Neural progenitor cell (in vitro differentiated cells): ENCODE results near the gene TAB2. TPM values are rescaled to one million over a fixed set of nuclear protein-coding genes. Genes with fewer than 3 reads are reported as not detected.

Experiments
- DNase-seq: peaks from one replicate; pipeline ENCODE4 v3.0.0-alpha.2; 2016; ENCODE audit warnings: low spot score
- H2AFZ ChIP-seq: fragments of 200-600 bp; sonication (generic); replicated peaks from 2 replicates; pipeline ENCODE4 v1.6.1; 2016; ENCODE audit warnings: antibody characterized with exemption
- H3F3A ChIP-seq: fragments of 200-600 bp; sonication (generic); 2 replicates; pipeline ENCODE4 v1.6.1; 2016; ENCODE audit warnings: antibody characterized with exemption, low read depth
- H3K27ac ChIP-seq: fragments of 200-600 bp; sonication (generic); 2 replicates; pipeline ENCODE4 v1.5.1; 2016; ENCODE audit warnings: mild to moderate bottlenecking
- H3K27me3 ChIP-seq: fragments of 200-600 bp; sonication (generic); 2 replicates; pipeline ENCODE4 v1.6.1; 2016; ENCODE audit warnings: mild to moderate bottlenecking, moderate library complexity
- H3K36me3 ChIP-seq: fragments of 200-600 bp; sonication (generic); 2 replicates; pipeline ENCODE4 v1.5.1; 2016
- H3K4me1 ChIP-seq: fragments of 200-600 bp; sonication (generic); 2 replicates; pipeline ENCODE4 v1.6.1; 2016; ENCODE audit warnings: mixed run types
- H3K4me2 ChIP-seq: fragments of 200-600 bp; sonication (generic); 2 replicates; pipeline ENCODE4 v1.6.1; 2016
- H3K4me3 ChIP-seq: fragments of 200-600 bp; sonication (generic); 2 replicates; pipeline ENCODE4 v1.5.1; 2016
- H3K79me2 ChIP-seq: fragments of 200-600 bp; sonication (generic); 2 replicates; pipeline ENCODE4 v1.6.1; 2016; ENCODE audit warnings: low read depth
- H3K9ac ChIP-seq: fragments of 200-600 bp; sonication (generic); 2 replicates; pipeline ENCODE4 v1.6.1; 2016
- H3K9me3 ChIP-seq: fragments of 200-600 bp; sonication (generic); 2 replicates; pipeline ENCODE4 v1.5.1; 2016; ENCODE audit warnings: low read depth
- H4K20me1 ChIP-seq: fragments of 200-600 bp; sonication (generic); 2 replicates; pipeline ENCODE4 v1.6.1; 2016; ENCODE audit warnings: low read depth
- H3K27ac Mint-ChIP-seq: 3 replicates; pipeline ENCODE4 v1.8.0; 2021; ENCODE audit warnings: mixed read lengths
- H3K27me3 Mint-ChIP-seq: 2 replicates; pipeline ENCODE4 v1.8.0; 2022; ENCODE audit warnings: low read depth, mild to moderate bottlenecking, inconsistent platforms, moderate library complexity, mixed read lengths; ENCODE audit not compliant: insufficient read depth
- H3K36me3 Mint-ChIP-seq: 3 replicates; pipeline ENCODE4 v1.8.0; 2021; ENCODE audit warnings: mixed read lengths
- H3K4me1 Mint-ChIP-seq: 3 replicates; pipeline ENCODE4 v1.8.0; 2021; ENCODE audit warnings: mixed read lengths
- H3K4me3 Mint-ChIP-seq: 3 replicates; pipeline ENCODE4 v1.8.0; 2021; ENCODE audit warnings: mild to moderate bottlenecking, moderate library complexity, mixed read lengths
- H3K9me3 Mint-ChIP-seq: 3 replicates; pipeline ENCODE4 v1.8.0; 2020; ENCODE audit warnings: mixed read lengths
- CTCF ChIP-seq: fragments of 200-600 bp; sonication (generic); IDR thresholded peaks from 2 replicates; pipeline ENCODE4 v1.5.1; 2017; ENCODE audit warnings: antibody characterized with exemption, mild to moderate bottlenecking
- EZH2 ChIP-seq: fragments of 200-600 bp; sonication (generic); IDR thresholded peaks from 2 replicates; pipeline ENCODE4 v1.6.1; 2017; ENCODE audit warnings: antibody characterized with exemption, mild to moderate bottlenecking, moderate library complexity
- EZH2phosphoT487 ChIP-seq: fragments of 200-600 bp; sonication (generic); IDR thresholded peaks from 2 replicates; pipeline ENCODE4 v1.6.1; 2017; ENCODE audit warnings: antibody characterized with exemption
- total RNA-seq: library from RNA; depleted of rRNA; stranded (reverse); fragments of >200 nt; gene quantifications from 2 replicates; pipeline ENCODE4 v1.2.3, GENCODE V29; 2015; ENCODE audit warnings: low replicate concordance

Gene TAB2
- total RNA-seq, 1 donor from 2014 or later, result 70.9 TPM

- no peaks in the 10 kb centered on the region for H3K36me3 Mint-ChIP-seq
- H3K9me3 Mint-ChIP-seq, result no peaks in the 10 kb centered on the region
- Histone ChIP-seq H3K27ac (no peak overlapping the region), H3K4me1 (peaks cover 9% of the 10 kb centered on the region), H3K9ac (no peak overlapping the region), H3K36me3 (no peaks in the 10 kb centered on the region), H3K79me2 (no peaks in the 10 kb centered on the region), H3F3A (no peaks in the 10 kb centered on the region), H3K4me2 (no peak overlapping the region), H2AFZ (no peak overlapping the region), H3K27me3 (no peaks in the 10 kb centered on the region), H4K20me1 (no peaks in the 10 kb centered on the region), H3K9me3 (no peaks in the 10 kb centered on the region), H3K4me3 (no peak overlapping the region)
- no peak for TF ChIP-seq EZH2
- TF ChIP-seq EZH2phosphoT487, result no peak
- no peak for TF ChIP-seq CTCF
- H3K4me3 Mint-ChIP-seq, result no peak overlapping the region
- peaks cover 9% of the 10 kb centered on the region for H3K27me3 Mint-ChIP-seq
- H3K4me1 Mint-ChIP-seq, result peaks cover 18% of the 10 kb centered on the region
- no peak for DNase-seq
- no peak overlapping the region for H3K27ac Mint-ChIP-seq
Measured at GRCh38 chr6:149422581-149422980, 105.1 kb downstream of the TAB2 start.

DNA sequence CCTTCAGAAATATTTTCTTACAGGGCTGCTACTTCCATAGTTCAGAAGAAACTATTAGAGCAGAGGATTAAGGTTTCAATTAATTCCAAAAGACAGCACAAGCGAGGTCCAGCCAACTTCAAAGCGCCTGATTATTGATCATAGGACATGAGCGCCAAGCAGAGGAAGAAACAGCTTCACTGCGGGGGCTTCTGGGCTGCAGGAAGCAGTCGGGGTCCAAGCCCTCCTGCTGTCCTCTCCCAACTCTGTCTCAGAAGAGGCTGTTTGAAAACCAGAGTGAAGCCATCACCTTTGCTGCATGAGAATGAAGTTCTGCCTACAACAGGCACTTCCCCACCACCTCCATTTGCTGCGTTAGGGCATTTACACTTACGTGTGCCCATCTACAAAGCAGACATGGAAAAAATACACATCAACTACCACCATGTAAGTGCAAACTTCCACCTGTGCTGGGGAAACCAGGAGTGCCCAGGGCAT, 106.5 kb downstream of the TAB2 start:
- H3K4me1 Mint-ChIP-seq, result peaks cover 20% of the 10 kb centered on the region
- Histone ChIP-seq H3F3A (no peaks in the 10 kb centered on the region), H4K20me1 (no peaks in the 10 kb centered on the region), H3K4me2 (peak overlapping the region; percentile 3), H3K79me2 (no peaks in the 10 kb centered on the region), H3K4me1 (peaks cover 12% of the 10 kb centered on the region), H2AFZ (peak overlapping the region; percentile 82), H3K27me3 (no peaks in the 10 kb centered on the region), H3K9me3 (no peaks in the 10 kb centered on the region), H3K4me3 (no peak overlapping the region), H3K9ac (no peak overlapping the region), H3K27ac (no peak overlapping the region), H3K36me3 (no peaks in the 10 kb centered on the region)
- no peaks in the 10 kb centered on the region for H3K9me3 Mint-ChIP-seq
- H3K4me3 Mint-ChIP-seq, result no peak overlapping the region
- no peaks in the 10 kb centered on the region for H3K36me3 Mint-ChIP-seq
- peaks cover 15% of the 10 kb centered on the region for H3K27me3 Mint-ChIP-seq
- TF ChIP-seq CTCF (no peak), EZH2phosphoT487 (no peak), EZH2 (no peak)
- peak overlapping the region; percentile 92 for H3K27ac Mint-ChIP-seq
- DNase-seq, result no peak

DNA sequence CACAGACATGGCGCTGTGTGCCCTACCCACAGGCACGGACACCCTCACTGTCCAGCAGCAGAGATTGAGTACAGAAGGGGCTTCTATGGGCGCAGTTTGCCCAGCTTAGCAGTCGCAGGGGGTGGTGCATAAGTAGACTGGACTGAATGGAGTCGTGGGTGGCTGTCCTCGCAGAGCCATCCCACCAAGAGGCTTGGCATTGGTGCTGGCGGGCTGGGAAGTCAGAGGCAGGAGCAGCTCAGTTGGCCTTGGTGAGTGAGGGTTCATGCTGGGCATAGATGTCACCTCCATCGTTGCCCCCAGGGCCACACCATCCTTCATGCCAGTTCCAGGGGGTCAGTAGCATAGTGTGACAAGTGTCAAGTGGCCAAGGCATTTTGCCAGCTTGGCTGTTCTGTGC, 107.7 kb downstream of the TAB2 start:
- Mint-ChIP-seq H3K4me3 (no peak overlapping the region), H3K27me3 (peaks cover 18% of the 10 kb centered on the region), H3K4me1 (peaks cover 29% of the 10 kb centered on the region), H3K9me3 (no peaks in the 10 kb centered on the region), H3K36me3 (no peaks in the 10 kb centered on the region), H3K27ac (peak overlapping the region; percentile 27)
- DNase-seq, result no peak
- H3K4me1 ChIP-seq, result peaks cover 16% of the 10 kb centered on the region
- H4K20me1 ChIP-seq, result no peaks in the 10 kb centered on the region
- H3K4me2 ChIP-seq, result no peak overlapping the region
- no peak overlapping the region for H3K4me3 ChIP-seq
- H3K9ac ChIP-seq, result no peak overlapping the region
- no peak for TF ChIP-seq CTCF
- no peak for TF ChIP-seq EZH2phosphoT487
- TF ChIP-seq EZH2, result no peak
- H3K9me3 ChIP-seq, result no peaks in the 10 kb centered on the region
- no peak overlapping the region for H3K27ac ChIP-seq
- no peaks in the 10 kb centered on the region for H3K36me3 ChIP-seq
- no peak overlapping the region for H2AFZ ChIP-seq
- no peaks in the 10 kb centered on the region for H3F3A ChIP-seq
- no peaks in the 10 kb centered on the region for H3K27me3 ChIP-seq
- no peaks in the 10 kb centered on the region for H3K79me2 ChIP-seq
